HG03460 (cell line): ENCODE data around the gene TBC1D21.

Experiments used
- ATAC-seq: cut with Tn5 transposase; IDR thresholded peaks from one replicate; pipeline ENCODE4 v1.9.1; 2021; ENCODE audit not compliant: unreplicated experiment

TBC1D21 gene

DNA sequence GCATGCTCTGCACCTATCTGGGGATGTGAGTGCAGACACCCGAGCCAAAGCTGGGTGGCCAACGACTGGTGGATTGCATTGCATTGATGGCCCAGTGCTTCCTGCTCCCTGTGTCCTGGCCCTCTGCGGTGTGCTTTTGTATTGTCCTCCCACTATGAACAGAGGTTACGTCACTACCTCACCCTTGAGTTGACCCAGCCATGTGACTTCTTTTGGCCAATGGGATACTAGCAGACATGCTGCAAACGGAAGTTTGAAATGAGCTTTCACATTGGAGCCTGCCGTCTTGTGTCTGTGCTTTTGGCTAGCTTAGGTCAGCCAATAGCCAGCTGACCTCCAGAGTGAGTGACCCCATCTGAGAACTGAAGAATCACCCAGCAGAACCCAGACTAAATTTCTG lies 15.3 kb upstream of the TBC1D21 start:
- ATAC-seq, result no peak

DNA sequence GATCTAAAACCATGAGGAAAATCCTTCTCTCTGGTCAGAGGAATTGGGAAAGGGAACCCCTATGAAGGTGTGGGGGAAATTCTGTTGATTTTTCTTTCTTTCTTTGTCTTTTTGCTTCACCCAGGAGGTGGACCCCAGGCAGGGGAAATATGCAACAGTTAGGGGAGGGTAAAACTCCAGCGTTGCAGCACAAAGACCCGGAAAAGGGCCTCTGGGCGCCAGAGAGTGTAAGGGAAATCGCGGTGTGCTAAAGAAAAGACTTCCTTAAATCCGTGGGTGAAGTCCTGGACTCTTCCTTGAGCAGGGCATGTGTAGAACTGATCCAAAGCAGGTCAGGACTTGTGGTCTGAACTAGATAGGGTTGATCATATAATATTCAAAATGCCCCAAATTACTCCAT lies 11.1 kb upstream of the TBC1D21 start:
- no peak for ATAC-seq

DNA sequence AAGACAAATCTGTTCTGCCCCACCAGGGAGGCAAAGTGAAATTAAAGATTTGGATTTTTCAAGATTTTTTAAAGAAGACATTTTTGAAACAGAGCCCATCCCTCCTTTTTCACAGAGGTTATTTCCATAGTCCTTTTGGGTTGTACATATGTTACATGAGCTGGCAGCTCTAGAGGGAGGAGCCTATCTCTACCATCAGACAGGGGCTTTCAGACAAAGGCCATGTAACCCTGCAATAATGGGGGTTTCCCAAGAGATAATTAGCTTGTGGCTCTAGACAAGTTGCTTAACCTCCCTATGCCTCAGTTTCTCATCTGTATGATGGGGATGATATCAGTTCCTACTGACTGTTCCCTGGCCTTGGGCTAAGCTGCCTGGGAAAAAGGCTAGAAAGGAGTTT lies 8.0 kb upstream of the TBC1D21 start:
- ATAC-seq, result no peak

DNA sequence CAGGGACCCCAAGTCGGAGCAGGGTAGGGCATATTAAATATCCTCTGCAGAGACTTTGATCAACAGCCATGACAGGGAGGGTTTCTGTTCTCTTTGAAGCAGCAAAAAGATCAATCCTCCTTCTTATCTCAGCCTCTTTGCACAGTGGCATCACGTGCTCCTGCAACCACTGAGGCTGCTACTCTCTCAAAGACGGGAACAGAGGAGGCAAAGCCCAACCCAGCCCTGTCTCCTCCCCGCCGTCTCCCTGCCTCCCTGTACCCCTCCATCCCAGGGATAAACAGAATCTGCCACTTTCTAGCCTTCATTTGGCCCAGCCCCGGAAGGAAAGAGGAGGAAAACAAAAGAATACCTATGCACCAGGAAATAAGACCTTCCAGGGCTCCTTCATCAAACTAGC lies 7.5 kb upstream of the TBC1D21 start:
- no peak for ATAC-seq

DNA sequence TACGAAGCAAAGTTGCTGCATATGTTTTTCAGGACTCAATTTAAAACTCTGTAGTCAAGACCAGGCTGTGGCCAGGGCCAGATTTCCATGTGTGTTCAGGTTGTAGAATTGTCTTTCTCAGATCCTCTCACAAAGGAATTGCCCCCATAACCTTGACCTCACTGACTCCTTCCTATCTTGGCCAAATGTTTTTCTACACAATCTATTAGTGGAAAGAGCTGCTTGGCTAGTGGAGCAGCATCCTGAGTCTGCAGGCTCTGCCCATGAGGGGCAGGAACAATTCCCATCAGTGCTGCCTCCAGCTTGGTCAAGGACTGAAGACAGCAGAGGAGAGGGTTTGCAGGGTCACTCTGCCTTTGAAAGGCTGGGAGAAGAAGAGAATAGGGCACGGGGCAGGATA lies 6.9 kb upstream of the TBC1D21 start:
- ATAC-seq, result no peak

DNA sequence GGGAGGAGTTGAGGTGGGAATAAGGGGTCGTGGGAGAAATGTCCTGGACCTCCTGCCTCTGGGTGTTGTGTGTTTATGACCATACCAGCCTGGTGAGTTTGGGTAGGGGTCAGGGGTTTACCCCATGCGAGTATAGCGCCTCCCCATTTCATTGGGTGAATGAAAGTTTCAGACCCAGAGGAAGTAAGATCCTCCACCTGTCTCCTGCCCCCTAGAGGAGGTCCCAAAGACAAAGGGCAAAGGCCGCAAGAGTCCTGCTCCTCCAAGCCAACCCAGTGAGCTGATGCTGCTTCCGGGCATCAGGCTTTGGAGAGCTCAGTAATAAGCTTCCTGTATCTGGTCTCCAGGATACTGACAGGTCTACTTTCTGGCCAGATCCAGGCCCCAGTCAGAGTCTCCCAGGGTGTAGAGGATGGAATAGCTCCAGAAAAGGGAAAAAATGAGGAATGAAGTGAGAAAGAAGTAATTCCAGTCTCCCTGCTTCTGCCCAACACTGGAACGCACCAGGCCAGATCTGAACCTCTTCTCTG lies 6.4 kb upstream of the TBC1D21 start:
- ATAC-seq, result no peak

DNA sequence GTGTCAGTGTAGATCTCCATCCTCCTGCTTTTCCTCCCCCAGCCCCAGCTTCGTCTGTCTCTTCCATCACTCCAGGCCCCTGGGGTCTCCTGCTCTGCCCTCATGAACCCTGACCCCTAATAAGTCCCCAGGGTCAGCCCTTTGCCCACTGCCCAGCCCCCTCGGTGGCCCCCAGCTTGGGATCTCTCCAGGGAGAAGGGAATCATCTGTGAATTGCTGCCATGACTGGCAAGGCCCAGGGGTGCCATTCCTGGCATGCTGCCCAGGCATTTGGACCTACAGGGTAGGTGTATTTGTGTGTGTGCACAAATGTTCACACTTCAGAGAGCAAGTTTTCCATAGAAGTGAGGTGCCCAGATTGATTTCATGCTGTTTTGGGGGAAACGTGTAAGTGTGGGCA lies 5.9 kb upstream of the TBC1D21 start:
- ATAC-seq, result no peak

DNA sequence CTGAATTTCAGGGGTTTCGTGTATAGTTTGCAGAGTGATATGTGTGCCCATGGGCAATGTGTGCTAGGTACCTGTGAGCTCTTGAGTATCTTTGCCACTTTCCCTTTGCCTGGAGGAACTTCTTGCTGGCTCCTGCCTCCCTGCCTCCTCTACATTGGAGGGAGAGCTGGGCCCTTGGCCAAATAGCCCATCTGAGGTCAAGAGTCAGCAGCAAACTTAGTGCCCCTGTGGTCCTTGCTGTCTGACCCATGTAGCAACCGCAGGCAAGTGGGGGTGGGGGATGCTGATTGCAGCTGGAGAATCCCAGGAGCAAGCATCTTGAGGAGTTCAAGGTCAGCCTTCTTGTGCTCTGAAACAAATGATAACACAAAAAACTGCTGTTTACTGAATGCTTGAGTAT lies 5.4 kb upstream of the TBC1D21 start:
- no peak for ATAC-seq

DNA sequence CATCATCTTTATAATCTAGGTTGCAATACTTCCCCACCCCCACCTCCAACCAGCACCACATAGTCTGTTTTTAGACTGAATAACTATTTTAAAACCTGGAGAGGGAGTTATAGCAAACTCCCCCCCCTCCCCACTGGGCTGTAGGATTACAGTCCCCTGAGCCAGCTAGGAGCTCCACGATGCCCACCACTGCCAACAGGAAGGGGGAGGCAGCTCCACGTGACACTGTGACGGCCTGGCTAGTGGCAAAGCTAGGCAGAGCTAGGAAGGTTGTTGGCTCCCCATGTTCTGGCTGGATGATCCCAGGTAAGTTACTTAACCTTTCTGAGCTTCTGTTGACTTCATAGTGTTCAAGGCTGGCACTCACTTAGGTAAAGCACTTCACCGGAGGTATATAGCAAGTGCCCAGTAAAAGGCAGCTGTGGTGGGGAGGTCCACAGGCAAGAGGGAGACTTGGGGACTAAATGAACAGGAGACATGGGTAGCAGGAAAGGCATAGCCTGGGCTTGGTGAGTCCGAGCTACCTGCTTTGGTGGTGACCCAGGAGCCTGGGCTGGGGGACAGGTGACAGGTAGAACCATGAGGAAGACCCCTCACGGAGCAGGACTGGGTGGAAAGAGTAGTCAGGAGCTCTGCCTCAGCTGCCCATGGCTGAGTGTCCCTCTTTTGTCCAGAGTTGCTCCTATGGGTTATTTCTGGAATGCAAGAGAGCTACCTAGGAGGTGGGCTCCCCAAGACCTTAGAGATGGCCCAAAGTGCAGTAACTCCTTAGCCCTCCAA lies 4.0 kb upstream of the TBC1D21 start:
- no peak for ATAC-seq

DNA sequence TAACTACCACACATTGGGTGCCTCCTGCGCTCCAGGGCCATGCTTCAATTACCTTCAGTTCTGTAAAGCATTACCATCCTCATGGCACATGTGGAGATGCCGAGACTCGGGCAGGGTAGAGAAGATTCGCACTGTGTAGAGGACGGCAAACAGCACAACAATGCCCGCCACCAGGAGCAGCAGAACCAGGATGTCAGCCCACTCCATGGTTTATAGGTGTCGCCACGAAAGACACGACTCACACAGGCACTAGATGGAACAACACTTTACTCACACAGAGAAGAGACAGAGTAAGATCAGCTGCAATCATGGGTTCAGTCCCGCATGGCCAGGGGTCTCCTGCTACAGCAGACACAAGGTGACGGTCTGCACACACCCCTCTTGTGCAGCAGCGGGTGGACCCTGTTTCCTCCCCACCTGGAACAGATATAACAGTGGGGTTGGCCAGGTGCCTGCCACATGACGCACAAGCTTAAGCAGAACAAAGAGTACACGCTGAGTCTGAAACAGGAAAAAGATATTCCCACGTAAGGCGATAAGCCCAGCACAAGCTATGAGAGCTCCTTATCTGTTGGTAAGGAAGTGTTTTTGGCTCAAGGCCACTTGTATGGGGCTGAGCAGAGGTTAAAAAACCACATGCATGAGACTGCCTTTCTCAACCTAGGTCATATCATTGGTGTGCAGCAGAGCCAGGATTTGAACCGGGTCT lies 2.5 kb upstream of the TBC1D21 start:
- no peak for ATAC-seq

DNA sequence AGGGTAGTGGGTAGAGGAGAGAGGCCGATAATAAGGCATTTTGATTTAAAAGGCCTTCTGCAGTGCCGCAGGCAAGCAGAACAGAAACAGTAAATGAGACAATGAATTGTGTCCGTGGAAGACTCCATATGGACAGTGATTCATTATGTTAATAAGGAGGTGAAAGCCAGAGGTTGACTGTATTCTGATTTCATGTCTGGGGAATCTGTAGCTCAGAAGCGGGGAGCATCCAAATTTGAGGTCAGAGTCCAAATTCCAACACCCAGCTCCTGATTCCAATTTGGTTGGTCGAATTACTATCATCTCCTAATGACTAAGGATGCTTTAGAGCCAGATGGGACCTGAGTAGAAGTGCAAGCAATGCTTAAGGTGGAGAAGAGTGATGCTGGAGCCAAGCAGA lies 1.0 kb upstream of the TBC1D21 start:
- ATAC-seq, result no peak

DNA sequence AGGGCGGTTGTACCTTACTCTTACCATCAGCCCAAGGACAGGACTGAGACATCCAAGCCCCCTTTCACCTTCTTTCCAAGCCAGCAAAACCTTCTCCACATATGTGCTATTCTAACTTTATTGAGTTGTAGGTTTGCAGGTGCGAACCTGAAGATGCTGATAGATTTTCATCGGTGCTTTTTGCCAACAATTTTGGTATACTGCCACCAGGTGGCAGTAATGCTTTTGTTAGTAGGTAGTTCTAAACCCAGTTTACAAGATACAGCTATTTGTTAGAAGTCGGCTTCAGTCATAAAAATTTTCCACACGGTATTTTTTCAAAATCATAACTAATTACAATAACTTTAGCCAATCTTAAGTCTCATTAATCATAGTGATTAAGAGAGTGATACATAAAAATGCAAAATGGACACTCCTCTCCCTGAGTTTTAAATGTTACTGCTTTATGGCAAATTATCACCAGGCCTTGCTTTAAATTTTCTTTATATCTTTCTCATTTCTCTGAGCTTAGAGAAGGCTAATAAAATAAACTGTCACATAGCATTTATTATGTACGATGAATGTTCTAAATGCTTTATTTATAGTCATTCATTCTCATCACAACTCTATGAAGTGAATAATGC lies 636 bp downstream of the TBC1D21 start:
- no peak for ATAC-seq

DNA sequence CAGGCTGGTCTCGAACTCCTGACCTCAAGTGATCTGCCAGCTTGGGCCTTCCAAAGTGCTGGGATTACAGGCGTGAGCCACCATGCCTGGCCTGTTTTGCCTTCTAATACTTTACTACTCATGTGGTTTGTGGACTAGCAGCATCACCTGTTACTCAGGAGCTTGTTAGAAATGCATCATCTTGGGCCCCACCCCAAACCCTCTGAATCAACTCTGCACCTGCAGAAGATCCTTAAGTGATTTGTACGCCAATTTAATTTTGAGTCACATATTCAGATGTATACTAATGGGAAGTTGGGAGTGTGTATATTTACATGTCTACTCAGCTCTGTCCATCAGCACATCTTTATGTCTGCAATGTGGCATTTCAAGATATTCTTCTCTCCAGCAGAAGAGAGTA lies 6.1 kb downstream of the TBC1D21 start:
- ATAC-seq, result no peak

DNA sequence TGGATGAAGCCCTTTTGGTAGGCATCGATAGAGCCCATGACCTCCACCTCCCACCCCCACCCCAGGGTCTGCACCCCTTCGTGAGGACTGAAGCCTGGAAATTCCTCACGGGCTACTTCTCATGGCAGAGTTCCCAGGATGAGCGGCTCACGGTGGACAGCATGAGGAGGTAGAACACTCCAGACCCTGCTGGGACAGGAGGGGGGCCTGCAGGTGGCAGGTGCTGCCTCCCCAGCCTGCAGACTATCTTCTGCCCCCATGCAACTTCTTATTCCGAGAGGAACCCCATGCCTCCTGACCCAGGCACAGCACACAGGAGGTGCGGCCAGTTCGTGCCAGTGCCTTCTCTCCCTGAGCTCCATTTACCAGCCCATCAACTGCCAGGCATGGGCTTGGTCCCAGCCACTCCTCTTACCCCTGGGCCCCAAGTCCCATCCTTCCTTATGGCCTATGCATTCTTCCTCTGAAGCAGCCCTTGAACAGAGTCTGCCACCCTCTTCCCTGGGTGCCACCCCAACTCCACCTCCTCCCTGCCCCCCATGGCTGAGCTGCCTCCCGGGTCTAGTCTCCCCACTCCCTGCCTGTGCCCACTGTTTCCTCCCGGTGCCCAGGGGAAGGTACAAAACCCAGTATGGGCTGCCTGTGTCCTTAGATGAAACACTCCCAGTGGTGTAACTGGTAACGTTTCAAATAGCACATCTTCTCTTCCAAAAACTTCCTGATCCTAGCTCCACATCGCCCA lies 8.4 kb downstream of the TBC1D21 start:
- no peak for ATAC-seq

DNA sequence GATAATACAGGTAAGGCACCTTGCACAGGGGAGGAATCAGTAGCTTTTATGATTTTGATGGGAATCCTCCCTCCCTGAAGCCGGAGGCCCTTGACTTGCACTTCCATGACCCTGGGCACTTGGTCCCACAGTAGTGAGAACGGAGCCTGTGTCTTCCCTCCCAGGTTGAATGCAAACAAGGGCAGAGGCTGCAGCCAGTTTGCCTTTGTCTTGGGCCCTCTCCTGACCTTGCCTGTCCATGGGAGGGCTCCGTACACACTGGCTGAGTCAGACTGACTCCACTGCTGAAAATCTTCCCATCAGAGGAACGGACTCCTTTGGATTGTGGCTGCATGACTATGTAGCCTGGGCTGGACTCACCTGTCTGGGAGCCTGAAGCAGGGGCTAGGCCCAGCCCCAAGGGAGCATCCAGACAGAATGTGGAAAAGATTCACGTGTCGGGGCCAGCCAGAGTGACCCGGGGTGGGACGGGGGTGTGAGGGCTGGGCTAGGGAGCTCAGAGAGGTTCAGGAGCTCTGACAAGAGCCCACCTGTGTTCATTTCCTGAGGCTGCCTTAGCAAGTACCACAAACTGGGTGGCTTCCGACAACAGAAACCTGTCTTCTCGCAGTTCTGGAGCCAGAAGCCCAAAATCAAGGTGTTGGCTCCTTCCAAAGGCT lies 9.5 kb downstream of the TBC1D21 start:
- ATAC-seq, result no peak

DNA sequence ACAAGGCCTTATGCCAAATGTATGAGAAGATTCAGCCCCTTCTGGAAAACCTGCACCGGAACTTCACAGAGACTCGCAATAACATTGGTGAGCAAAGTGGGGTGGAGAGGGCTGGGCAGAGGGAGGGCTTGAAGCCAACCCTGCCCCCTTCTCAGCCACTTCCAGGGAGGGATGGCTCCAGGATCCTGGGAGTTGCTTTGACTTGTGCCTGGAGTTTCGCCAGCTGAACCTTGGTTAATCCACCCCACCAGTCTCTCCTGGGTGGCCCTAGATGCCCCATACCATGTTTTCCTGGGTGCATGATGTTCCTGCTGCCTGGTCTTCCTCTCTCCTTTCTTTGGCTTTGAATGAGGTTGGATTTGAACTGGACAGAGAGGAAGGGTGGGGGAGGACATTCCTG lies 10.8 kb downstream of the TBC1D21 start:
- no peak for ATAC-seq

DNA sequence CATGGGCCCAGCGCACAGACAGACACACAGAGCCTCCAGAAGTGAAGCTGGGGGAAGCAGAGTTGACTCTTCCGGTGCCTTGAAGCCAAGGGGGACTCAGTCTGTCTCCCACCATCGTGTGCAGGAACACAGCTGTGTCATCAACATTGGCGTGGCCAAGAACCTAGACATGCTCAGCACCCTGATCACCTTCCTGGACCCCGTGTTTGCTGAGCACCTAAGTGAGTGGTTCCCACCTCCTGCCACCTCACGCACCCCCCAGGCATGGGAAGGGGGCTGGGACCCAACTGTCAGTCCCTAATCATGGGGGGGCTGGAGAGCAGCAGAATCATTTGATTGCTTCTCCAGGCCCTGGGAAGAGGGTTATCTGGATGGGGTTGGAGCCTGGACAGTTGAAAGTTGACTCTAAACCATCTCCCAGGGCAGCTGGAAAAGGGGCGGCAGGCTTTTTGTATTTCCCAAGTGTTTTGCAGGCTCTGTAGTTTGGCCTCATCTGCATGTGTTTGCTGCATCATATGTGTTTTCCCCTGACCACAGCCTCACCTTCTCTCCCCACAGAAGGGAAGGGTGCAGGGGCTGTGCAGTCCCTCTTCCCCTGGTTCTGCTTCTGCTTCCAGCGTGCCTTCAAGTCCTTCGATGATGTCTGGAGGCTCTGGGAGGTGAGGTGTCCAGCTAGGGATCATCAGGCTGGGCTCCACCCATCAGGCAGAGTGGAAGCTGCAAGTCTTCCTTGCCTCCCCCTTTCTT lies 12.8 kb downstream of the TBC1D21 start:
- ATAC-seq, result no peak

DNA sequence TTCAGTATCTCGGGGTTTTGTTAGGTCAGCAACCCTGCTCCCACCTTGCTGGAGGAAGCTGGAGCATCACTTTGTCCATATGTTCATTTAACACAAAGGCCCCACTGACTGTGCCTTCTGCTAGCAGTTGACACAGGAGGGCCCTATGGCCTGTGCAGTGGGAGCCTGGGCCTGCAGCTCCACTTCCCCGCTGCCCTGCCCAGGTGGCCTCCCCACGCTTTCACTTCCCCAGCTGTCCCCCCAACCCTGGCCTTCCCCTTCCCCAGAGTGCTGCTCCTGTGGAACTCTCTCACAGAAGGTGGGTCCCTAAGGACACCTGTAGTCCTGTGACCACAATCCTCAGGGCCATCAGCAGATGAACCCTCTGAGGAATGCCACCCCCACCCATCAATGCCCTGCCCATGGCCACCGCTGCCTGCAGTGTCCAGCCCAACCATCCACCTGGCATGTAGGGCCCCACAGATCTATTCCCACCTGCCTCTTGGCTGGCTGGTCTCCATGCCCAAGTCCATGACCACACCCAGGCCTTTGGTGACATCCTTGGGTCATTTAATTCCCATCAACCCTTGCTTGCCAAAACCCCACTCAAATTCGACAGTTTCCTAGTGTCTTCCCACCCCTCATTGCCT lies 13.5 kb downstream of the TBC1D21 start:
- no peak for ATAC-seq

DNA sequence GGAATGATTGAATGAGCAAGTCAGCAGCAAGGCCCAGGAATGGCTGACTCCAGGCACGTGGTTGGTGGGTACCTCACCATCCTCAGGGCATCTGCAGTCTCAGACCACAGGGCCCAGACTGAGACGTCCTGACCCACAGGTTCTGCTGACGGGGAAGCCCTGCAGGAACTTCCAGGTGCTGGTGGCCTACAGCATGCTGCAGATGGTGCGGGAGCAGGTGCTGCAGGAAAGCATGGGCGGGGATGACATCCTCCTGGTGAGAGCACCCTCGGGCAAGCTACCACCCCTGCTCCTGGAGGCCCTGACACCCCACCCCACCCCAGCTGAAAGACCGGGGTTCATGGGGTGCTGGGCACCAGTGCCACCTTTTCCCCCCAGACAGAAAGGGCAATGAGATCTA lies 14.1 kb downstream of the TBC1D21 start:
- no peak for ATAC-seq
